ENCODE measurements around the gene GMPPB.
"Not testable (repeated sequence)": the region's sequence is repeated elsewhere in the genome, so short reads cannot be mapped to it uniquely, and the experiment has no call there.

GMPPB gene

GRCh38 chr3:49689046-49689907 is 34.5 kb downstream of the GMPPB start, which contains the start of the genes MST1 and RNF123:
MST1 (minus strand) TSS chr3:49689474; CDS start chr3:49688691, 783 bp downstream.
RNF123 (plus strand) TSS chr3:49689557; CDS start chr3:49691166, 1,609 bp downstream.
- H3K9me3 ChIP-seq (ENCODE audit: severe bottlenecking) = no peaks in the 10 kb centered on the region
- peak within 1 kb of the TSS; percentile 86 for H3K4me3 ChIP-seq (ENCODE audit: low read depth, low read length)
- H3K27ac ChIP-seq = peak within 1 kb of the TSS; percentile 63
- no peaks in the 10 kb centered on the region for H3K36me3 ChIP-seq
- H3K27me3 ChIP-seq (ENCODE audit: insufficient read depth, low read depth, severe bottlenecking) = no peaks in the 10 kb centered on the region
- peak; percentile 40; the same call in 1 of the 2 replicates for TF ChIP-seq CTCF (IDR thresholded peaks at IDR 0.05; ENCODE audit: low read depth, low read length)
- peak; percentile 92 for DNase-seq

- not testable (repeated sequence) for H3K27me3 ChIP-seq (ENCODE audit: insufficient read depth, low read depth, severe bottlenecking); H3K36me3 ChIP-seq; H3K9me3 ChIP-seq (ENCODE audit: severe bottlenecking); DNase-seq
- H3K4me3 ChIP-seq (ENCODE audit: low read depth, low read length) = peak overlapping the region; percentile 86
- H3K27ac ChIP-seq = peak overlapping the region; percentile 61
Observed at GRCh38 chr3:49688338-49689045, 35.3 kb downstream of the GMPPB start.

GRCh38 chr3:49687424-49687795 is 36.3 kb downstream of the GMPPB start:
- not testable (repeated sequence) for H3K9me3 ChIP-seq (ENCODE audit: severe bottlenecking); H3K4me3 ChIP-seq (ENCODE audit: low read depth, low read length); H3K27me3 ChIP-seq (ENCODE audit: insufficient read depth, low read depth, severe bottlenecking); DNase-seq; H3K27ac ChIP-seq
- peaks cover 15% of the 10 kb centered on the region for H3K36me3 ChIP-seq

GRCh38 chr3:49686769-49687423 is 36.9 kb downstream of the GMPPB start:
- not testable (repeated sequence) for H3K9me3 ChIP-seq (ENCODE audit: severe bottlenecking); H3K27ac ChIP-seq; H3K27me3 ChIP-seq (ENCODE audit: insufficient read depth, low read depth, severe bottlenecking)
- peak; percentile 71 for DNase-seq
- peaks cover 20% of the 10 kb centered on the region for H3K36me3 ChIP-seq
- H3K4me3 ChIP-seq (ENCODE audit: low read depth, low read length) = peak overlapping the region; percentile 38

- not testable (repeated sequence) for H3K27ac ChIP-seq; H3K9me3 ChIP-seq (ENCODE audit: severe bottlenecking); H3K27me3 ChIP-seq (ENCODE audit: insufficient read depth, low read depth, severe bottlenecking)
- H3K36me3 ChIP-seq = peaks cover 25% of the 10 kb centered on the region
- H3K4me3 ChIP-seq (ENCODE audit: low read depth, low read length) = peak overlapping the region; percentile 38
- DNase-seq = peak; percentile 35
Observed at GRCh38 chr3:49686346-49686745, 37.4 kb downstream of the GMPPB start.

GRCh38 chr3:49685846-49686245 is 37.9 kb downstream of the GMPPB start:
- not testable (repeated sequence) for H3K27me3 ChIP-seq (ENCODE audit: insufficient read depth, low read depth, severe bottlenecking); H3K9me3 ChIP-seq (ENCODE audit: severe bottlenecking); H3K27ac ChIP-seq; DNase-seq; H3K4me3 ChIP-seq (ENCODE audit: low read depth, low read length)
- peaks cover 28% of the 10 kb centered on the region for H3K36me3 ChIP-seq

- H3K36me3 ChIP-seq = peaks cover 36% of the 10 kb centered on the region
- H3K27ac ChIP-seq = not testable (repeated sequence)
Observed at GRCh38 chr3:49685103-49685502, 38.6 kb downstream of the GMPPB start.

GRCh38 chr3:49684453-49684852 is 39.3 kb downstream of the GMPPB start:
- not testable (repeated sequence) for H3K4me3 ChIP-seq (ENCODE audit: low read depth, low read length); DNase-seq; H3K27ac ChIP-seq; H3K9me3 ChIP-seq (ENCODE audit: severe bottlenecking); H3K27me3 ChIP-seq (ENCODE audit: insufficient read depth, low read depth, severe bottlenecking)
- H3K36me3 ChIP-seq = peaks cover 42% of the 10 kb centered on the region

More at GRCh38 chr3:49685103-49685502, 38.6 kb downstream of the GMPPB start:
- not testable (repeated sequence) for H3K9me3 ChIP-seq (ENCODE audit: severe bottlenecking); DNase-seq; H3K27me3 ChIP-seq (ENCODE audit: insufficient read depth, low read depth, severe bottlenecking); H3K4me3 ChIP-seq (ENCODE audit: low read depth, low read length)

GRCh38 chr3:49683162-49683561 is 40.6 kb downstream of the GMPPB start:
- TF ChIP-seq CTCF (IDR thresholded peaks at IDR 0.05; ENCODE audit: low read depth, low read length) = no peak

More at GRCh38 chr3:49683162-49683561, 40.6 kb downstream of the GMPPB start:
- Histone ChIP-seq H3K27ac (no peak overlapping the region), H3K27me3 (ENCODE audit: insufficient read depth, low read depth, severe bottlenecking) (no peaks in the 10 kb centered on the region), H3K9me3 (ENCODE audit: severe bottlenecking) (no peaks in the 10 kb centered on the region), H3K4me3 (ENCODE audit: low read depth, low read length) (no peak overlapping the region), H3K36me3 (peaks cover 53% of the 10 kb centered on the region)
- no peak for DNase-seq
